HepG2 (cell line): ENCODE results near the gene MAD2L2. TPM values are rescaled to one million over a fixed set of nuclear protein-coding genes. Genes with fewer than 3 reads are reported as not detected.

Source experiments
- ATAC-seq: fragments of 200-7000 bp; cut with Tn5 transposase; 3 replicates; pipeline ENCODE4 v1.9.1; 2020; ENCODE audit warnings: mild to moderate bottlenecking, moderate library complexity
- BruUV-seq: library from RNA; stranded (reverse); fragments of 400-500 nt; replicated peaks from 2 replicates; lab custom pipeline; 2021; lab: Mats Ljungman, UMichigan
- CTCF ChIA-PET: fragments of 300-600 bp; formaldehyde crosslinking; extraction: SDS; loops from one replicate; lab custom pipeline; 2021; ENCODE audit warnings: low total read pairs, inconsistent platforms, low intra/inter-chr PET ratio; lab: Yijun Ruan, JAX
- POLR2A ChIA-PET: fragments of 350-600 bp; sonication (Branson Sonifier 250); formaldehyde crosslinking; loops from one replicate; lab custom pipeline; 2020; ENCODE audit warnings: antibody characterized with exemption, inconsistent platforms; lab: Yijun Ruan, JAX
- DNase-seq: peaks from one replicate; pipeline ENCODE4 v3.0.0-alpha.2; 2015; ENCODE audit warnings: low spot score
- FAIRE-seq: peaks from 3 replicates; lab custom pipeline; 2011; peaks lifted over from hg19 to GRCh38; lab: Jason Lieb, UNC
- H2AFZ ChIP-seq: one replicate; pipeline ENCODE4 v1.6.1; 2011; ENCODE audit warnings: low read length, inconsistent platforms
- H3K27ac ChIP-seq: fragments of 300-600 bp; 3 replicates; pipeline ENCODE4 v1.8.0; 2011; ENCODE audit warnings: mixed run types, mild to moderate bottlenecking, mixed read lengths, low read length, inconsistent platforms; ENCODE audit not compliant: insufficient read depth; ENCODE audit errors: extremely low read length
- H3K27me3 ChIP-seq, 2 experiments: fragments of 200-600 bp in 1 of 2; 2 replicates in 1 of 2; 3 replicates in 1 of 2; pipeline versions ENCODE4 v1.6.0 to v1.8.0; 2011; ENCODE audit warnings: low read length in 2 of 2, mild to moderate bottlenecking in 2 of 2, moderate library complexity in 2 of 2, inconsistent platforms in 1 of 2; ENCODE audit not compliant: insufficient read depth in 2 of 2, control insufficient read depth in 1 of 2
- H3K36me3 ChIP-seq, 2 experiments: fragments of 200-600 bp in 1 of 2; replicated peaks in 1 of 2; 2 replicates in 1 of 2; 3 replicates in 1 of 2; pipeline versions ENCODE4 v1.5.1 to v1.8.0; 2011; ENCODE audit warnings: low read length in 2 of 2, inconsistent platforms in 1 of 2; ENCODE audit not compliant: insufficient read depth in 2 of 2, control insufficient read depth in 1 of 2
- H3K4me1 ChIP-seq: 2 replicates; pipeline ENCODE4 v1.5.1; 2012; ENCODE audit warnings: low read length, inconsistent platforms; ENCODE audit not compliant: insufficient read depth
- H3K4me2 ChIP-seq: 2 replicates; pipeline ENCODE4 v1.6.0; 2011; ENCODE audit warnings: low read depth, low read length, inconsistent platforms
- H3K4me3 ChIP-seq, 3 experiments: fragments of 200-600 bp in 1 of 3; sonication (generic), shearing (Covaris generic) in 1 of 3; replicated peaks in 1 of 3; 2 replicates each; pipeline ENCODE4 v1.5.1; 2011 to 2016; ENCODE audit warnings: low read length in 3 of 3, inconsistent platforms in 2 of 3, low read depth in 2 of 3, mild to moderate bottlenecking in 2 of 3, control low read depth in 1 of 3, mixed read lengths in 1 of 3; ENCODE audit not compliant: insufficient read depth in 1 of 3
- H3K79me2 ChIP-seq: one replicate; pipeline ENCODE4 v1.6.1; 2011; ENCODE audit warnings: low read length, inconsistent platforms; ENCODE audit not compliant: insufficient read depth
- H3K9ac ChIP-seq: 2 replicates; pipeline ENCODE4 v1.6.0; 2011; ENCODE audit warnings: mild to moderate bottlenecking, low read depth, low read length, inconsistent platforms; ENCODE audit not compliant: insufficient read depth
- H3K9me3 ChIP-seq: 2 replicates; pipeline ENCODE4 v1.5.1; 2012; ENCODE audit warnings: mild to moderate bottlenecking, low read length
- H4K20me1 ChIP-seq: 2 replicates; pipeline ENCODE4 v1.6.0; 2011; ENCODE audit warnings: inconsistent platforms, mild to moderate bottlenecking, low read length, moderate library complexity; ENCODE audit not compliant: insufficient read depth
- ATF6 ChIP-seq: sonication (generic); formaldehyde crosslinking; conservative IDR thresholded peaks from 2 replicates; pipeline ENCODE4 v1.4.0; 2020; ENCODE audit warnings: missing genetic modification reagents
- CHD4 ChIP-seq: fragments of 200-600 bp; sonication (generic); IDR thresholded peaks from 2 replicates; pipeline ENCODE4 v1.7.0; 2017; ENCODE audit warnings: mild to moderate bottlenecking, low read length, borderline replicate concordance
- CREM ChIP-seq, 2 experiments: sonication (generic) in 1 of 2; formaldehyde crosslinking in 1 of 2; IDR thresholded peaks; 2 replicates each; pipeline versions ENCODE4 v1.4.0 to v1.6.1; 2016 to 2020; ENCODE audit warnings: antibody characterized with exemption in 1 of 2, mild to moderate bottlenecking in 1 of 2, missing genetic modification reagents in 1 of 2
- KDM3A ChIP-seq: IDR thresholded peaks from 2 replicates; pipeline ENCODE4 v1.6.1; 2018; ENCODE audit warnings: low read depth, missing compliant biosample characterization
- KLF12 ChIP-seq: sonication (generic); formaldehyde crosslinking; IDR thresholded peaks from 2 replicates; pipeline ENCODE4 v1.4.0; 2020; ENCODE audit warnings: missing genetic modification reagents, borderline replicate concordance
- PAXIP1 ChIP-seq: sonication (generic); formaldehyde crosslinking; conservative IDR thresholded peaks from 2 replicates; pipeline ENCODE4 v1.4.0; 2020; ENCODE audit warnings: mild to moderate bottlenecking, missing genetic modification reagents, moderate library complexity
- RFX5 ChIP-seq: IDR thresholded peaks from 2 replicates; pipeline ENCODE4 v1.6.1; 2011; ENCODE audit warnings: low read depth, low read length, improper control_type of control experiment
- ZNF20 ChIP-seq: sonication (generic); formaldehyde crosslinking; IDR thresholded peaks from 2 replicates; pipeline ENCODE4 v1.4.0; 2020; ENCODE audit warnings: mild to moderate bottlenecking, moderate library complexity, missing genetic modification reagents
- ZNF235 ChIP-seq: sonication (generic); formaldehyde crosslinking; IDR thresholded peaks from 2 replicates; pipeline ENCODE4 v1.8.1; 2023; ENCODE audit warnings: mild to moderate bottlenecking, missing genetic modification reagents, borderline replicate concordance
- ZNF674 ChIP-seq: sonication (generic); formaldehyde crosslinking; IDR thresholded peaks from 2 replicates; pipeline ENCODE4 v1.5.0; 2020; ENCODE audit warnings: low read depth, mild to moderate bottlenecking, missing genetic modification reagents
- ZNF850 ChIP-seq: sonication (generic); formaldehyde crosslinking; conservative IDR thresholded peaks from 2 replicates; pipeline ENCODE4 v1.9.0; 2021; ENCODE audit warnings: mild to moderate bottlenecking, missing genetic modification reagents
- WGBS: methylation state at CpG from one replicate; pipeline ENCODE4 v1.1.6; 2017; ENCODE audit warnings: low lambda C conversion rate; 5-methylcytosine and 5-hydroxymethylcytosine counted together
- in situ Hi-C: cut with HindIII; loops from 2 replicates; pipeline ENCODE4 v1.10.0; 2017; ENCODE audit warnings: low pct_unique_long_range_greater_than_20kb; ENCODE audit not compliant: extremely low pct_ligation_motif_present
- intact Hi-C: fragments of 100-400 bp; cut with micrococcal nuclease; formaldehyde crosslinking; loops from one replicate; pipeline ENCODE4 v1.10.0; 2022; ENCODE audit not compliant: unreplicated experiment
- polyA plus RNA-seq, 8 experiments: library from polyadenylated mRNA; depleted of rRNA in 3 of 8; stranded (reverse) in 7 of 8; unstranded in 1 of 8; fragments of >200 nt; fragmentation: Illumina TruSeq in 4 of 8; extraction: Trizol in 4 of 8; gene quantifications; 2 replicates each; pipeline versions ENCODE4 v1.2.1 to v1.2.3, GENCODE V29; 2011 to 2016; ENCODE audit warnings: low read depth in 4 of 8, missing spikeins in 1 of 8, mixed read lengths in 1 of 8; ENCODE audit not compliant: insufficient read depth in 1 of 8
- total RNA-seq, 5 experiments: library from RNA; depleted of rRNA; stranded (reverse); fragments of >200 nt; fragmentation: Illumina TruSeq; extraction: Trizol; gene quantifications; 2 replicates each; pipeline ENCODE4 v1.2.3, GENCODE V29; 2016; ENCODE audit warnings: low read depth in 1 of 5
- TF ChIP-seq, protein P1 (sequence below): IDR thresholded peaks from 2 replicates; pipeline ENCODE4 v1.6.1; 2018; ENCODE audit warnings: missing genetic modification reagents, mild to moderate bottlenecking, missing compliant biosample characterization

The MAD2L2 gene
- total and polyA plus RNA-seq, 2 of the 13 experiments (the other 11 are each of a cell fraction or from before 2014, with no cell fraction given), result 51.8 to 53.8 TPM

DNA sequence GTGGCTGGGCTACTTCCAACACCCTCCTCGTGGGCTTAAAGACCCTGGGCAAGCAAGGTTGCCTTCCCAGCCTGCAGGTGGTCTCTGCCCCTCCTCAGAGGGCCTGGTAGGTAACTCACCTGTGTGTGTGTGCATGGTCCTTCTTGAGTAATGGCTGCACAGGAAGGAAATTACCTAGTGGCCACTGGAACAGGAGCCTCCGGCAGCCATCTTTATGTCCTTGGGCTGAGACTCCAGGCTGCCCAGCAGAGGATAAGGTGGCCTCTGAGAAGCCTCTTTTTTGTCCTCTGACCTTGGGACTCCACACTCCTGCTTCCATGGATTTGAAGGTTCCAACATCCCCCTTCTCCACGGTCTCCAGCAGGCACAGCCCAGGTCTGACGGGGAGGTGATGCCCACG is 30.5 kb upstream of the MAD2L2 start:
- CTCF ChIA-PET, result no interaction called here
- Histone ChIP-seq H3K9me3 (no peaks in the 10 kb centered on the region), H3K27me3 (peaks cover 2 to 48% of the 10 kb centered on the region in 2 experiments; a peak in 4 of 5 replicates), H4K20me1 (no peaks in the 10 kb centered on the region), H3K36me3 (no peaks in the 10 kb centered on the region), H3K9ac (no peak overlapping the region), H3K27ac (no peak overlapping the region)
- no TSS peak for BruUV-seq
- no peak for DNase-seq
- in situ Hi-C loops, result loop anchor here (10.0 kb wide), 1 partner anchor 237 kb away; the partner anchor contains the start of gene DISP3
- no peak for TF ChIP-seq PAXIP1
- no peak for TF ChIP-seq KDM3A
- no peak for TF ChIP-seq ZNF20 (CRISPR knock-in tag)
- TF ChIP-seq, protein P1, sequence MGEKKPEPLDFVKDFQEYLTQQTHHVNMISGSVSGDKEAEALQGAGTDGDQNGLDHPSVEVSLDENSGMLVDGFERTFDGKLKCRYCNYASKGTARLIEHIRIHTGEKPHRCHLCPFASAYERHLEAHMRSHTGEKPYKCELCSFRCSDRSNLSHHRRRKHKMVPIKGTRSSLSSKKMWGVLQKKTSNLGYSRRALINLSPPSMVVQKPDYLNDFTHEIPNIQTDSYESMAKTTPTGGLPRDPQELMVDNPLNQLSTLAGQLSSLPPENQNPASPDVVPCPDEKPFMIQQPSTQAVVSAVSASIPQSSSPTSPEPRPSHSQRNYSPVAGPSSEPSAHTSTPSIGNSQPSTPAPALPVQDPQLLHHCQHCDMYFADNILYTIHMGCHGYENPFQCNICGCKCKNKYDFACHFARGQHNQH (CRISPR knock-in tag), result no peak
- no peak for TF ChIP-seq CHD4
- TF ChIP-seq ZNF674 (CRISPR knock-in tag), result no peak
- TF ChIP-seq ZNF235, result no peak
- TF ChIP-seq ZNF850 (CRISPR knock-in tag), result no peak
- no peak for TF ChIP-seq CREM (IDR thresholded peaks at IDR 0.05)
- no peak for TF ChIP-seq CREM (CRISPR knock-in tag; IDR thresholded peaks at IDR 0.05)
- TF ChIP-seq RFX5, result no peak
- no peak for TF ChIP-seq ATF6 (CRISPR knock-in tag)
- no peak for TF ChIP-seq KLF12
- TF ChIP-seq, all 625 proteins: peak for 0
- H3K79me2 ChIP-seq, result no peaks in the 10 kb centered on the region
- POLR2A ChIA-PET, result no interaction called here
- no peak for ATAC-seq
- no peak overlapping the region for H3K4me2 ChIP-seq
- no peak overlapping the region for H3K4me3 ChIP-seq
- intact Hi-C loops, result no loop called here
- FAIRE-seq, result no peak
- WGBS, result 54% methylated on average over 5 of the region's 5 CpGs
- H2AFZ ChIP-seq, result no peak overlapping the region
- peaks cover 13% of the 10 kb centered on the region for H3K4me1 ChIP-seq
